K562 (cell line): ENCODE measurements around the gene CRACR2B. TPM values are rescaled to one million over a fixed set of nuclear protein-coding genes. Genes with fewer than 3 reads are reported as not detected.

Experiments
- ATAC-seq: fragments of 200-7000 bp; cut with Tn5 transposase; 3 replicates; pipeline ENCODE4 v1.9.1; 2020; ENCODE audit warnings: moderate library complexity
- BruUV-seq: library from RNA; stranded (reverse); fragments of 400-500 nt; replicated peaks from 2 replicates; lab custom pipeline; 2021; lab: Mats Ljungman, UMichigan
- CTCF ChIA-PET: fragments of 300-600 bp; formaldehyde crosslinking; extraction: SDS; loops from one replicate; lab custom pipeline; 2021; ENCODE audit warnings: low intra/inter-chr PET ratio; lab: Yijun Ruan, JAX
- POLR2A ChIA-PET: fragments of 300-600, 350-650 bp; sonication (Branson Sonifier 250); formaldehyde crosslinking; extraction: SDS; loops from one replicate; lab custom pipeline; 2021; ENCODE audit warnings: antibody characterized with exemption, inconsistent platforms; lab: Yijun Ruan, JAX
- DNase-seq, 4 experiments: peaks; one replicate each; pipeline versions ENCODE4 v3.0.0 to v3.0.0-alpha.2; 2011 to 2018; ENCODE audit warnings: low spot score in 3 of 4, mixed read lengths in 3 of 4; ENCODE audit errors: extremely low read depth in 1 of 4
- FAIRE-seq: peaks from 2 replicates; lab custom pipeline; 2011; peaks lifted over from hg19 to GRCh38; lab: Jason Lieb, UNC
- H2AFZ ChIP-seq: 2 replicates; pipeline ENCODE4 v1.6.0; 2011; ENCODE audit warnings: low read depth, low read length, control low read depth, inconsistent platforms
- H3K27ac ChIP-seq: fragments of 200-600 bp; 3 replicates; pipeline ENCODE4 v1.8.0; 2011; ENCODE audit warnings: low read depth, mild to moderate bottlenecking, control low read depth, inconsistent platforms, low read length, moderate library complexity, mixed read lengths; ENCODE audit errors: extremely low read depth
- H3K27me3 ChIP-seq, 2 experiments: fragments of 300-600 bp in 1 of 2; 2 replicates in 1 of 2; 3 replicates in 1 of 2; pipeline versions ENCODE4 v1.6.0 to v1.8.0; 2011; ENCODE audit warnings: inconsistent platforms in 2 of 2, low read length in 2 of 2, mild to moderate bottlenecking in 1 of 2, mixed read lengths in 1 of 2, moderate library complexity in 1 of 2; ENCODE audit not compliant: control insufficient read depth in 2 of 2, insufficient read depth in 2 of 2
- H3K36me3 ChIP-seq: fragments of 300-600 bp; 3 replicates; pipeline ENCODE4 v1.8.0; 2011; ENCODE audit warnings: mild to moderate bottlenecking, low read length, inconsistent platforms; ENCODE audit not compliant: control insufficient read depth, insufficient read depth
- H3K4me1 ChIP-seq, 2 experiments: fragments of 200-600 bp in 1 of 2; replicated peaks in 1 of 2; 2 replicates in 1 of 2; 3 replicates in 1 of 2; pipeline versions ENCODE4 v1.5.1 to v1.8.0; 2011; ENCODE audit warnings: inconsistent platforms in 2 of 2, low read length in 2 of 2, mild to moderate bottlenecking in 1 of 2, mixed read lengths in 1 of 2, moderate library complexity in 1 of 2; ENCODE audit not compliant: control insufficient read depth in 2 of 2, insufficient read depth in 2 of 2
- H3K4me2 ChIP-seq: 2 replicates; pipeline ENCODE4 v1.6.1; 2011; ENCODE audit warnings: low read length, control low read depth, inconsistent platforms, mixed read lengths; ENCODE audit not compliant: insufficient read depth
- H3K4me3 ChIP-seq: fragments of 200-600 bp; sonication (generic), shearing (Covaris generic); 2 replicates; pipeline ENCODE4 v1.5.1; 2016; ENCODE audit warnings: control low read depth, inconsistent platforms
- H3K79me2 ChIP-seq: fragments of 200-600 bp; 3 replicates; pipeline ENCODE4 v1.8.0; 2011; ENCODE audit warnings: low read length, inconsistent platforms; ENCODE audit not compliant: control insufficient read depth, insufficient read depth
- H3K9ac ChIP-seq, 2 experiments: 2 replicates each; pipeline versions ENCODE4 v1.6.0 to v1.6.1; 2011; ENCODE audit warnings: low read depth in 2 of 2, low read length in 2 of 2, control low read depth in 1 of 2, inconsistent platforms in 1 of 2, mild to moderate bottlenecking in 1 of 2, mixed read lengths in 1 of 2; ENCODE audit not compliant: insufficient read depth in 1 of 2
- H3K9me1 ChIP-seq: one replicate; pipeline ENCODE4 v1.6.0; 2011; ENCODE audit warnings: inconsistent platforms, mild to moderate bottlenecking, low read length, moderate library complexity; ENCODE audit not compliant: control insufficient read depth, insufficient read depth
- H3K9me3 ChIP-seq: replicated peaks from 2 replicates; pipeline ENCODE4 v1.5.1; 2011; ENCODE audit warnings: low read depth, low read length, inconsistent platforms; ENCODE audit not compliant: control insufficient read depth, insufficient read depth
- H4K20me1 ChIP-seq: replicated peaks from 2 replicates; pipeline ENCODE4 v1.6.1; 2011; ENCODE audit warnings: low read length, inconsistent platforms, mixed read lengths; ENCODE audit not compliant: control insufficient read depth, insufficient read depth
- E2F6 ChIP-seq, 2 experiments: IDR thresholded peaks; 2 replicates each; pipeline ENCODE4 v1.6.1; 2011; ENCODE audit warnings: borderline replicate concordance in 1 of 2, control low read depth in 1 of 2, low read depth in 1 of 2, low read length in 1 of 2, mild to moderate bottlenecking in 1 of 2, mixed read lengths in 1 of 2, moderate library complexity in 1 of 2; ENCODE audit not compliant: insufficient read depth in 1 of 2, insufficient read length in 1 of 2, poor library complexity in 1 of 2, severe bottlenecking in 1 of 2; ENCODE audit errors: extremely low read depth in 1 of 2
- ETS2 ChIP-seq: IDR thresholded peaks from 2 replicates; pipeline ENCODE4 v1.6.1; 2016; ENCODE audit warnings: borderline replicate concordance, missing genetic modification characterization, mild to moderate bottlenecking, moderate library complexity, missing compliant biosample characterization; ENCODE audit not compliant: poor library complexity, severe bottlenecking
- ETV1 ChIP-seq: fragments of 450-650 bp; conservative IDR thresholded peaks from 2 replicates; pipeline ENCODE4 v1.6.1; 2016; ENCODE audit warnings: missing genetic modification characterization, control low read depth, low read depth, missing compliant biosample characterization
- FIP1L1 ChIP-seq: fragments of 200-400 bp; formaldehyde crosslinking; IDR thresholded peaks from 2 replicates; pipeline ENCODE4 v1.6.1; 2018; ENCODE audit warnings: mild to moderate bottlenecking, low read depth, low read length; ENCODE audit not compliant: poor library complexity, severe bottlenecking
- HMGN3 ChIP-seq: IDR thresholded peaks from 2 replicates; pipeline ENCODE4 v1.6.1; 2011; ENCODE audit warnings: borderline replicate concordance, low read depth, mild to moderate bottlenecking, mixed read lengths, low read length; ENCODE audit not compliant: insufficient read length; ENCODE audit errors: extremely low read depth
- POLR2G ChIP-seq: fragments of 200-400 bp; formaldehyde crosslinking; IDR thresholded peaks from 2 replicates; pipeline ENCODE4 v1.6.1; 2017; ENCODE audit warnings: low read depth, mild to moderate bottlenecking, antibody characterized with exemption, low read length, moderate library complexity
- SIX5 ChIP-seq, 2 experiments: IDR thresholded peaks; 2 replicates each; pipeline ENCODE4 v1.6.1; 2011; ENCODE audit warnings: low read length in 2 of 2, borderline replicate concordance in 1 of 2, low read depth in 1 of 2, mild to moderate bottlenecking in 1 of 2, moderate library complexity in 1 of 2; ENCODE audit not compliant: insufficient read depth in 1 of 2
- TCF7L2 ChIP-seq: fragments of 150-350 bp; IDR thresholded peaks from 2 replicates; pipeline ENCODE4 v1.6.1; 2016; ENCODE audit warnings: low read depth, mild to moderate bottlenecking, low read length, moderate library complexity
- TRIM24 ChIP-seq, 2 experiments: fragments of 450-650 bp; IDR thresholded peaks; 2 replicates each; pipeline ENCODE4 v1.6.1; 2016
- TSHZ1 ChIP-seq: fragments of 250-450 bp; sonication (Bioruptor Pico); IDR thresholded peaks from 2 replicates; pipeline ENCODE4 v1.4.0; 2020; ENCODE audit warnings: mild to moderate bottlenecking, moderate library complexity
- ZNF133 ChIP-seq: fragments of 250-450 bp; sonication (Bioruptor Pico); IDR thresholded peaks from 2 replicates; pipeline ENCODE4 v1.4.0; 2020; ENCODE audit warnings: mild to moderate bottlenecking
- ZNF146 ChIP-seq: IDR thresholded peaks from one replicate; pipeline ENCODE4 v1.6.1; 2018; ENCODE audit warnings: missing compliant biosample characterization; ENCODE audit not compliant: unreplicated experiment
- ZNF324 ChIP-seq: fragments of 250-450 bp; sonication (Bioruptor Pico); IDR thresholded peaks from 2 replicates; pipeline ENCODE4 v1.4.0; 2020; ENCODE audit warnings: mild to moderate bottlenecking
- ZNF561 ChIP-seq: fragments of 450-650 bp; formaldehyde crosslinking; conservative IDR thresholded peaks from 2 replicates; pipeline ENCODE4 v1.4.0; 2020; ENCODE audit warnings: mild to moderate bottlenecking, moderate library complexity
- ZNF696 ChIP-seq: fragments of 250-450 bp; sonication (Bioruptor Pico); conservative IDR thresholded peaks from 2 replicates; pipeline ENCODE4 v1.4.0; 2020; ENCODE audit warnings: mild to moderate bottlenecking, moderate library complexity
- ZNF699 ChIP-seq: fragments of 250-450 bp; sonication (Bioruptor Pico); IDR thresholded peaks from 2 replicates; pipeline ENCODE4 v1.8.0; 2021; ENCODE audit warnings: mild to moderate bottlenecking, moderate library complexity; ENCODE audit not compliant: insufficient replicate concordance
- ZNF785 ChIP-seq: fragments of 250-450 bp; sonication (Bioruptor Pico); IDR thresholded peaks from 2 replicates; pipeline ENCODE4 v1.4.0; 2020; ENCODE audit warnings: mild to moderate bottlenecking
- WGBS: fragments of 100-300 bp; shearing (Covaris generic); methylation state at CpG from one replicate; pipeline ENCODE4 v1.1.6; 2016; ENCODE audit warnings: low coverage, mixed read lengths; ENCODE audit not compliant: insufficient coverage; ENCODE audit errors: missing lambda C conversion rate; 5-methylcytosine and 5-hydroxymethylcytosine counted together
- in situ Hi-C: fragments of 300-500 bp; cut with MboI; formaldehyde crosslinking; loops from 4 replicates; pipeline ENCODE4 v1.15.0; 2018; ENCODE audit warnings: inconsistent platforms, mixed read lengths
- intact Hi-C: fragments of 100-400 bp; cut with micrococcal nuclease; formaldehyde crosslinking; loops from 2 replicates; pipeline ENCODE4 v1.14.2; 2022
- polyA plus RNA-seq, 8 experiments: library from polyadenylated mRNA; depleted of rRNA in 4 of 8; stranded (reverse) in 5 of 8; unstranded in 3 of 8; fragments of >200 nt; fragmentation: Nextera tagmentation in 2 of 8; fragmentation: Illumina TruSeq in 1 of 8; extraction: Ambion mirVana in 2 of 8; extraction: Trizol in 1 of 8; gene quantifications; 2 replicates each; pipeline versions ENCODE4 v1.2.1 to v1.2.3, GENCODE V29; 2011 to 2014; ENCODE audit warnings: inconsistent platforms in 1 of 8, missing spikeins in 1 of 8
- total RNA-seq, 7 experiments: library from RNA; depleted of rRNA in 6 of 7; stranded (reverse); fragments of >200 nt in 6 of 7; fragmentation: Illumina TruSeq in 2 of 7; extraction: Trizol in 2 of 7; gene quantifications; 2 replicates each; pipeline versions ENCODE4 v1.2.1 to v1.2.3, GENCODE V29; 2011 to 2021; ENCODE audit warnings: low replicate concordance in 1 of 7

Gene CRACR2B
- total and polyA plus RNA-seq, 9 of the 15 experiments (the other 6 are each of a cell fraction or from before 2014, with no cell fraction given) = 0.10 to 51.0 (median 6.0) TPM

- no peaks in the 10 kb centered on the region for H3K9me3 ChIP-seq
- no peak overlapping the region for H3K4me3 ChIP-seq
- peaks cover 13% of the 10 kb centered on the region for H4K20me1 ChIP-seq
- no TSS peak for BruUV-seq
- no peak overlapping the region for H2AFZ ChIP-seq
- H3K36me3 ChIP-seq = peaks cover 39% of the 10 kb centered on the region; the same call in 1 of the 3 replicates
- H3K79me2 ChIP-seq = peaks cover 28% of the 10 kb centered on the region
- WGBS = 97% methylated on average over 6 of the region's 59 CpGs
- intact Hi-C loops (no loop called here), in situ Hi-C loops (no loop called here)
- ChIA-PET CTCF (no interaction called here), POLR2A (interaction anchor here (0.6 to 1.9 kb wide), 5 partner anchors 8 to 33 kb away, joined by 3 to 6 read pairs (median 3); partner anchors contain the start of gene RPLP2)
- H3K27me3 ChIP-seq = no peaks in the 10 kb centered on the region
- ATAC-seq = no peak
- no peak overlapping the region for H3K4me2 ChIP-seq
- H3K27ac ChIP-seq = no peak overlapping the region
- H3K9ac ChIP-seq = no peak overlapping the region
- H3K9me1 ChIP-seq = peaks cover 6% of the 10 kb centered on the region
- no peak for DNase-seq
- FAIRE-seq = no peak
- peaks cover 28 to 92% of the 10 kb centered on the region in 2 experiments for H3K4me1 ChIP-seq
- TF ChIP-seq E2F6 (IDR thresholded peaks at IDR 0.05; ENCODE audit: borderline replicate concordance in 1 of 2, extremely low read depth in 1 of 2, insufficient read depth in 1 of 2, insufficient read length in 1 of 2, low read depth in 1 of 2, low read length in 1 of 2, poor library complexity in 1 of 2, severe bottlenecking in 1 of 2) = no peak
- no peak for TF ChIP-seq ZNF699
- no peak for TF ChIP-seq SIX5 (IDR thresholded peaks at IDR 0.05; ENCODE audit: borderline replicate concordance in 1 of 2, insufficient read depth in 1 of 2, low read depth in 1 of 2, low read length in 2 of 2)
- peak; percentile 36 for TF ChIP-seq FIP1L1
- no peak for TF ChIP-seq ZNF324 (CRISPR knock-in tag)
- TF ChIP-seq ZNF696 = no peak
- no peak for TF ChIP-seq ZNF133 (CRISPR knock-in tag)
- no peak for TF ChIP-seq ETV1 (tag)
- peak; percentile 60; the same call in 1 of the 2 replicates for TF ChIP-seq POLR2G
- TF ChIP-seq ZNF785 (CRISPR knock-in tag) = no peak
- TF ChIP-seq TRIM24 (IDR thresholded peaks at IDR 0.05) = no peak
- TF ChIP-seq HMGN3 = no peak
- no peak for TF ChIP-seq TSHZ1 (CRISPR knock-in tag)
- TF ChIP-seq ETS2 (tag) = no peak
- no peak for TF ChIP-seq TCF7L2
- TF ChIP-seq ZNF146 (CRISPR knock-in tag) = no peak
- TF ChIP-seq ZNF561 (CRISPR knock-in tag) = no peak
Observed at GRCh38 chr11:824292-824880, 3.3 kb upstream of the CRACR2B start.
